Endothelial cell of hepatic sinusoid (primary cell): ENCODE results near the gene MIOX.

Experiments
- in situ Hi-C: cut with HindIII; loops from 2 replicates; pipeline ENCODE4 v1.10.0; 2017; ENCODE audit warnings: low sequenced_read_pairs

Gene MIOX

DNA sequence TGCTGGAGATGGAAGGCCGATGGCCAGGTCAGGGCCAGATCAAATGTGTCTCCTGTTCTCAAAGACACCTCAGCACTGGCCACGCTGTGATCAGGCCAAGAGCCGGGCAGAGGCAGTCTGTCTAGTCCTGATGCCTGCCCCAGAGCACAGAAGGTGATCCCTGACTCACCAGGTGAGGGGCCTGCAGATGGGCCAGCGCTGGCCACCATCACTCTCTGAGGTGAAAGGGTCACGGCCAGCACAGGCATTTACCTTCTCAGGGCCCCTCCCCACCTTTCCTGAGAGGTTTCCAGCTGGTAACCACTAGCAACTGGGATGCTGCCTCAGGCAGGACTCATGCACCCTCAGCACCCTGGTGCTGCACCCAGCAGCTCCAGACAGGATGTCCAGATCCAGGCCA is 14.7 kb upstream of the MIOX start:
- in situ Hi-C loops = no loop called here

DNA sequence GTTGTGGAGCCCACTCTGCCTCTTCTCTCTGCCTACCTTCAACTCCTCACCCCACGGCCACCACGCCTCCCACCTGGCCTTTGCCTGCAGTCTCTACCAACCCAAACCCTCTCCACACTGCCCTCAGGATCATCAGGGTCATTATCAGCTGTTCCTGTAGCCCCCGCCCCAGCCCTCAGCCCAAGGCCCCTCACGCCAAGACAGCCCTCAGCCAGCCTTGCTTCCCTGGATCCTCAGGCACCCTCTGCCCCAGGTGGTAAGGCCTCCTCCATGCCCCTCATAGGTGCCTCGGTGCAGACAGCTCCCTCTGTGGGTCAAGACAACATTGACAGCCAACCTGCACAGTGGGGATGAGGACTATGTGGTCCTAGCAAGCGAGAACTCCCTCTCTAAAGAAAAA is 13.6 kb upstream of the MIOX start:
- in situ Hi-C loops = no loop called here

DNA sequence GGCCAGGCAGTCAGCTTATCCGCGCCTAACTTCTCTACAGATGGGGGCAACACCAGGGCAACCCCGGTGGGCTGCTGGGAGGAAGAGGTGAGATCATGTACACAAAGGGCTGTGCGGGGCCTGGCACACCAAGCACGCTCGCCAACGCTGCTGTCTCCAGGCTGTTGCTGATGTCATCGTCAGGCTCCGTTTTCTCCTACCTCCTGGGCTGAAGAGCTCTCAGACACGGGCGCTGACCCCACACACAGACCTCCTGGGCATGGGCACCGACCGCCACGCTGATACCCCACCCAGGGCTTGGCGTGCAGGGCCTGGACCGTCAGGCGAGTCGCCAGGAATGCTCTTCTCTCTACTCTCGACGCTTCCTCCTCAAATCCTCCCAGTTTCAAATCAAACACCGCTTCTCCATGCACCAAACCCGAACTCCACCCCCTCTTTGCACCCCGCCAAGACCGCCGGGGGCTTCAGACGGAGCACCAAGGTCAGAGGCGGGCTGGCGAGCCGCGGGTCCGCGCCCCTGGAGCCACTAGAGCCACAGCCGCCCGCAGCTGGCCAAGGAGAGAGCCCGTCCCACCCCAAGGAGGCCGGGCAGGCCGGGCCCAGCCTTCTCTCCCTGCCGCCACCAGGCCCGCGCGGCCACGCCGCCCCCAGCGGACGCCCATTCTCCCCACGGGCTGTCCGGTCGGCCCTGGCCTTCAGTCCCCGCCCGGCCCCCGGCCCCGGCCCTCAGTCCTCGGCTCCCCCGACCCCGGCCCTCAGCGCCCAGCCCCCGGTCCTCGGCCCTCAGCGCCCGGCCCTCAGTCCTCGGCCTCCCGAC is 12.6 kb upstream of the MIOX start:
- in situ Hi-C loops = no loop called here

DNA sequence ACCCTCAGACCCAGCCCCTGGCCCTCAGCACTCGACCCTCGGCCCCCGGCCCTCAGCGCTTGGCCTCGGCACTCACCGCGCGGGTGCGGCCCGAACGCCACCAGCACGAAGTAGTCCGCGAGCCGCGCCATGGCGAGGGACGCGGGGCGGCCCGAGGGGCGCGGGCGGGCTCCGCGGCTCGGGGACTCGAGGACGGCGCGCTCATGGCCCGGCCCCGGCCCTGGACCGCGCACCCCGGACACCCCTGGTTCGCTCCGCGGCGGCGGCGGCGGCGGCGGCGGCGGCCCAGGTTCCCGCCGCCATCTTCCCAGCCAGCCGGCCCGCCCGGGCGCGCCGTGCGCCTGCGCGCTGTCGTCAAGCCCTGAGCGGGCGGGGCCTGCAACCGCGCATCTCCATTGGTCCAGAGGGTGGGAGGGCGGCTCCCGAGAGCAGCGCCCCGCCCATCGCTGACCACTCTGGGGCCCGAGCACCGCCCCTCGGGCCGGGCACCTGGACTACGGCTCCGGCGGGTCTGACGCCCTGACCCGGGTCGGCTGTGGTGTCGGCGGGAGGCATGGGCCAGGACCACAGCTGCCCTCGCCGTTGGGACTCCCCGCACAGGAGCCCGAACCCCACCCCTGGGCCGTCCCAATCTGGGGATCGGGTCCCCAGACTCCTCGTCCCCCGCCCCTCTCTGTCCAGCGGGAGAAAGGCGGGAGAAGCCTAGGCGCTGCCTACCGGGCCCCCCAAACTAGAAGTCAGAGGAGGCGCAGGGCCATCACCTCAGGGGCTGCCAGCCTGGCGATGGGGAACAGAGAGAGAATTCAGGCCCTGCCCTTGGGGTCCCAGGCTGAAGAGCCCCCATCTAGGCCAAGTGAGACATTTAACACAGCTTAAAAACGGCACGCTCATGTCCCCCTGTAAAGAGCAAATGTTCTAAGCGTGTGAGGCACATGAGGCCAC is 11.7 kb upstream of the MIOX start, which contains the start of gene SBF1:
Gene SBF1, minus strand, starts transcription at position 326 of the 942 bp plus-strand sequence. Its CDS starts 195 bp downstream, at position 131.
- in situ Hi-C loops = no loop called here

DNA sequence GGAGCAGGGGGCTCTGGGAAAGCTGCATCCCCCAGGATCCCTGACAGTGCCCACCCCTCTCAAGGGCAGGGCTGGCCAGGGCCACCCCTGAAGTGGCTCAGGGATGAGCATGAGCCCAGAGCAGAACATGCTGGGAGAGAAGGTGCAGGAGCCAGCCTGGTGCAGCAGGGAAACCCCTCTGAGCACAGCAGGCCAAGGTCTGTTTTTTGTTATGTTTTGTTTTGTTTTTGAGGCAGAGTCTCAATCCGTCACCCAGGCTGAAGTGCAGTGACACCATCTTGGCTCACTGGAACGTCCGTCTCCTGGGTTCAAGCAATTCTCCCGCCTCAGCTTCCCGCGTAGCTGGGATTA is 11.0 kb upstream of the MIOX start:
- in situ Hi-C loops = no loop called here

DNA sequence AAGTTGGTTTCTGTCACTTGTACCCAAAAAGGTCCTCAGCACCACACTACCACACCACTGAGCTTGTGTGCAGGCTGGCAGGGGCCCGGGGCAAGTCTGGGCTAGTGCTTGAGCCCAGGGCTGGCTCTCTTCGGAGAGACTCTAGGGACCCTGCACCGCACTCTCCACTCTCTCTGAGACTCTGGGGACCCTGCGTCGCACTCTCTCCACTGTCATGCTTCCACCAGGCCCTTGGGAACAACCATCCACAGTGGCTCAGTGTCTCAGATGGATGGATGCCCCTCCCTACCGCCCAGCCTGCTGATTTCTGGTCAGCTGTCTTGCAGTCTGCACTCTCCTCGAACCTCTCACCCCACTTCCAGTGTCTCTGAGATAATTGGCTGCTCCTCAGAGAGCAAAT is 9.8 kb upstream of the MIOX start:
- in situ Hi-C loops = no loop called here

DNA sequence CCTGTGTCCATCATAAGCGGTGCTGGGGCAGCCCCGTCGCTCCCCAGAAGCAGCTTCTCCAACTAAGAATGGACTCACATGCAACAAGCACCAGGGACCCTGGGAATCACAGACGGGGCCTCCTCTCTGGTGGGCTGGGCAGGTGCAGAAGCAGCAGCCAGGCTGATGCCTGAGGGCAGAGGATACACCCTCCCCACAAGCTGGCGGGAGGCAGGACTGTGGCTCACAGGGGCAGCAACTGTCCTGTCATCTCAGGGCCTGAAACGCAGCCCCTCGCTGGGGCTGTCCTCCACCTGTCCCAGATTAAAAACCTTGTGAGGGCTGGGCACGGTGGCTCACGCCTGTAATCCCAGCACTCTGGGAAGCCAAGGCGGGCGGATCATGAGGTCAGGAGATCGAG is 8.7 kb upstream of the MIOX start:
- in situ Hi-C loops = no loop called here

DNA sequence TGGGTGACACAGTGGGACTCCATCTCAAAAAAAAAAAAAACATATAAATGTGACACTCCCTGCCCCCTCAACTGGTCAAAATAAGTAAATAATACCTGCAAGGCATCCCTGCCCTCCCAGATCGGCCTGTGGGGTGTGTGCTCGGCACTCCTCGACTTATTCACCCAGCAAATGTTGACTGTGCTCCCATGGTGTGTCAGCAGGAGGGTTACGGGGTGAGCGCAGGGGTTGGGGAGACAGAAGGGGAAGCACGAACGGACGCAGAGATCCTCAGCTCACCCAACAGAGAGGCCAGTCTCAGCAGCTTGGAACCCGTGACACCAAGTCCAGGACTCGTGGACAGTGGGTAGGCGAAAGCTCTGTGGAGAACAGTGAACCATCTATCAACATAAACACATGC is 6.9 kb upstream of the MIOX start:
- in situ Hi-C loops = no loop called here

DNA sequence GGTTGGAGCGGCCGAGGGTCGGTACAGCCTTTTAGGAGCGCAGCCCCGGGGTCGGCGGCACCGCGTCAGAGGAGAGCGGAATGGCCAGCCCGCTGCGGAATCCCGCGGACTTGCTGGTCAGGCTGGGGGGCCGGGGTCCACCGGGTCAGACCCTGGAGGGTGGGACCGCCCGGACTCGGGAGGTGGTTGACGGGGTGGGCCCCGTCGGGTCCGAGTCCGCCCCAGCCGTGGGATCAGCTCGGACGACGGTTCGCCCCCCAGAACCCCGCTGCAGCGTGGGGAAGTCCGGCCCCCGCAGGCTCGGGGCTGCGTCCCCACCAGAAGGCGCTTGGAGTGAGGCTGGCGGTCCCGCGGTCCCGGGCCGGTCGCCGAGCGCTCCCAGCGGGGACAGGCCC is 5.6 kb upstream of the MIOX start:
- in situ Hi-C loops = no loop called here

DNA sequence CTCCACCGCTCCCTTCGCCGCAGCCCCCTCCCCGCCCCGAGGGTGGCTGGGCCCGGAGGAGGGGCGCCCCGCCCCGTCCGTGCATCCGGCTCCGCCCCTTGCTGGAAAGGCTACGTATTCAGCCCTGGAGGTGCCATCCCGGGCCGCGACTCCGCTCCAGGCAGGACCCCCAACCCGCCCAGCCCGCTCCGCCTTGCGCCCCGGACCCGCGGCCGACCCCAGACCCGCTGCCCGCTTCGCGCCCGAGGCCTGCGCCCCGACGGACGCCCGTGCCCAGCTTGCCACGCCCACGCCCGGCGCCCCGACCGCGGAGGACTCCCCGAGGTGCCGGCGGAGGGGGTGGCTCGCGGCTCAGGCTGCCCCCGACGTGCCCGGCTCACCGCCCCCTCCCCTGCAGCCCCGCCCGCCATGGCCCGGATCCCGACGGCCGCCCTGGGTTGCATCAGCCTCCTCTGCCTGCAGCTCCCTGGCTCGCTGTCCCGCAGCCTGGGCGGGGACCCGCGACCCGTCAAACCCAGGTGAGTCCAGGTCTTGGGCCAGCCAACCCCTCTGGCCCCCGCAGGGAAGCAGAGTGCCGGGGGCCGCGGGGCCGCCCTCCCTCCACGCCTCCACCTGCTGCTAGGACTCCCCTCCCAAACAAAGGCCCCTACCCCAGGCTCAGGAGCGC is 5.1 kb upstream of the MIOX start, which contains the start of gene ADM2:
Gene ADM2, plus strand, starts transcription at position 104 of the 667 bp plus-strand sequence. Its CDS starts 305 bp downstream, at position 409.
- in situ Hi-C loops = no loop called here

DNA sequence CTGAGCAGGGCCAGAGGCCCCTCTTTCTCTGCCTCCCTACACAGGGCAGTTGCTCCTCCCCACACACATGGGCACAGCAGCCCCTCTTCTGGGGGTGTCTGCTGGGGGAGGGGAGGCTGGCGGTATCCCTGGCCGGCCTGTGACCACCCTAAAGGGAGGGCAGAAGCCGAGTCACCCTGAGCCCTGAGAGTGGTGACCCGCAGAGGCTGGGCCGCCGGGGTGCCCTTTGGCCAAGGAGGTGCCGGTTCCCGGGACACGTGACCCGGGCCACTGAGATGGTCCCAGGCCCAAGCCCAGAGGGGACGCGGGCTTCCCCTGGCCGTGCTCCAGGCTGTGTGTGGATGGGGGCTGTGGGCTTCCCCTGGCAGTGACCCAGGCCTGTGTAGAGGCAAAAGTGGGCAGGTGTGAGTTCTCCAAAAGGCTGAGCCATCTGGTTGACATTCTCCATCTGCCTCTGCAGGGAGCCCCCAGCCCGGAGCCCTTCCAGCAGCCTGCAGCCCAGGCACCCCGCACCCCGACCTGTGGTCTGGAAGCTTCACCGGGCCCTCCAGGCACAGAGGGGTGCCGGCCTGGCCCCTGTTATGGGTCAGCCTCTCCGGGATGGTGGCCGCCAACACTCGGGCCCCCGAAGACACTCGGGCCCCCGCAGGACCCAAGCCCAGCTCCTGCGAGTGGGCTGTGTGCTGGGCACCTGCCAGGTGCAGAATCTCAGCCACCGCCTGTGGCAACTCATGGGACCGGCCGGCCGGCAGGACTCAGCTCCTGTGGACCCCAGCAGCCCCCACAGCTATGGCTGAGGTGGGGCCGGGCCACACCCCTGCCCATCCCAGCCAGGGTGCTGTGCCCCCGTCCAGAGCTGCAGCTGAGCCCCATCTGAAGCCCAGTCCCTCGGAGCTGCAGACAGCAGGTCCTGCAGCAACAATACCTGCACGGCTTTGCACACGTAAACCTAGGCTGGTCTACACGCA is 4.3 kb upstream of the MIOX start:
- in situ Hi-C loops = no loop called here

DNA sequence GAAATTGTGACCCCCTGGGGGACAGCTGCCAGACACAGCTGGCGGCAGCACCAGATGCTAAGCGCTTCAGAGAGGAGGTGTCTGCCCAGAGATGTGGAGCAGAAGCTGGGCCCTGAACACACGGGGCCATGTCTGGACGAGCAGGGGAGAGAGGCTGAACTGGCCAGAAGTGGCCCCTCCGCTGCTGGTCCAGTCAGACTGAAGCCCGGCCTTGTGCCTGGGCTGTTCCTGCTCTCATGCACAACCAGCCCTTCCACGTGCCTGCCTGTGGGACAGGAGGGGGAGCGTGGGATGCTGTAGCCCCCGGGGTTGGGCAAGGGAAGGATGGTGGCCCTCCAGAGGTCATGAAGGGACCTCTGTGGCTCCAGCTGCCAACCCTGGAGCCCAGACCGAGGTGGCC is 3.6 kb upstream of the MIOX start:
- in situ Hi-C loops = no loop called here

DNA sequence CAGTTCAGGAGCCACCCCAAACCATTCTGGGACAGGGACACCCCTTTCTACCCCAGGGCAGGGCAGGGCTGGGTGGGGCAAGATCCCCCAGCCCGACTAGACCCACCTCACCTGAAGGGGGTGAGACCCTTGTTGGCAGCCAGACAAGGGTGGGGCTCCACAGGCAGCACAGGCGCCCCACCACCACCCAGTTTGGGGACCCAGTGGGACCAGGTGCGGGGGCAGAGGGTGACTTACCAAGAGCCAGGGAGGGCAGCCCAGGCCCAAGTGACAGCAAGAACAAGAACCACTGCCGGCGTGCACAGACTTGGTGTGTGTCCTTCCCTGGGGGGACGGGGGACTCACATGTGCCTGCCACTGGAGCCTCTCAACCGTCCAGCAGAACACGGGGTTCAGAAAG is 3.1 kb upstream of the MIOX start:
- in situ Hi-C loops = no loop called here

DNA sequence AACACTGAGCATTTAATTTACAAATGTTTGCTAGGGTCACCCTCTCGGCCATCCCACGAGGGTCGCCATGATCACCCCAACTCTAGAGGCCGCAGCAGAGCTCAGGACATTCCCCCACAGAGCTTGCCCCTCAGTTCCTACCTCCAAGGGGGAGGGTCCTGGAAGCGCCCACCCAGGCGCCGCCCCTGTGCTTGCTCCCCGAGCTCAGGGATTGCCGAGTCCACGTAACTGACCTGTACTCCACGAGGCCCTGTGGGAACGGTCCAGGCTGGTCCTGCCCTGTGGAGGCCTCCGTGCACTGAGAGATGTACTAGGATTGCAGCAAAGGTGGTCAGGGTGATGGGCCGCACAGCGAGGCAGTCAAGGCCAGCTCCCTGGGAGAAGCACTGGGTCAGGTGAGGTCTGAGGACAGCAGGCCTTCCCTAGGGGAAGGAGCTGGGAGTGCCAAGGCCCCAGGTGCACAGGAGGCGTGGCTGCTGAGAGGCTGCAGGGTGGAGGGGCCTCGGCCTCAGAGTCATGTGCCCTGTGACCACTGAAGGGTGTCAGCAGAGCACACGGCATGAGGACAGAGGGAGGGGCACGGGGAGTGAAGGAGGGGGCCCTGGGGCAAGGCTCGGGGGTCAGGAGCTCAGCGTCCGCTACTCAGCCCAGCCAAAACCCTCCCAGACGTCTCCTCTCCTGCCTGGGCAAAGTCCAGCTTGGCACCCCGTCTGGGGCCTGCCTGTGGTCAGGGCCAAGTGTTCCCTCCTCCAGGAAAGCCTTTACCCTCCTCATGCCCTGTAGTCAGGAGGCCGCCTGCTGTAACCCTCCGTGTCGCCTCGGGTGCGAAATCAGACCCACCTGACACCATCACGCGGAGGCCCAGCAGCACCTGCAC is 2.4 kb upstream of the MIOX start:
- in situ Hi-C loops = no loop called here

DNA sequence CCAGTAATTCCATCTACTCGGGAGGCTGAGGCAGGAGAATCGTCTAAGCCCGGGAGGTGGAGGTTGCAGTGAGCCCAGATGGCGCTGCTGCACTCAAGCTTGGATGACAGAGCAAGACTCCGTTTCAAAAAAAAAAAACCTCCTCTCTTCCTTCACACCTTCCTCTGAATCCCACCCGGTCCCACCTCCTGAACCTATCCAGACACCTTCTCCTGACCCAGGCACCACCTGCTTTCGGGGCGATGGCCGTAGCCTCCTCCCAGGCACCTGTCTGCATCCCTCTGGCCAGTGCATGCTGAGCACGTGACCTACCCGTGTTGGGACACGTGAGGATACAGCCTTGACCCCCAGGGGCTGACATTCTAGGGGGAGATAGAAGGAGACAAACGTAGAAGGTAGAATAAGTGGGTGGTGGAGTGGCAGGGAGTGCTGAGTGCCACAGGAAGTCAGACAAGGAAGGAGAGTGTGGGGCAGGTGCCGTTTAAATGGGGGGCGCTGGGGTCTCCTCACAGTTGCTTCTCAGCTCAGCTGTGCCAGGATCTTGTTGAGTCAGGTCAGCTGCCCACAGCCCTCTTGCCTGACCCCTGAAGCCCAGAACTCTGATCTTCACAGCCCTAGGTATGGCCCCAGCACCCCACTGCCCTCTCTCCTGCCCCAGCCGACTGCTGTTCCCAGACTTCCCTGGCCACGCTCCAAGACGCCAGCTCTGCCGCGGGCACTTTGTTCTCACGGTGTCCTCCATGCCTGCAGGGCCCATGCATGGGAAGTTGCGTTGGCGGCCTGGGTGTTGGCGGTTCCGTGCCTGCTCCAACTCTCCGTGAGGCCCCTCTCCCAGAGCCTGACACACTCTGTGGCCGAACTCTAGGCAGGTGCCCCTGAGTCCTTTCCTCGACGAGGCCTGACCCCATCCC is 1.2 kb upstream of the MIOX start:
- in situ Hi-C loops = loop anchor here (5.0 kb wide), 2 partner anchors 33 to 133 kb away; no protein-coding TSS in a partner anchor

DNA sequence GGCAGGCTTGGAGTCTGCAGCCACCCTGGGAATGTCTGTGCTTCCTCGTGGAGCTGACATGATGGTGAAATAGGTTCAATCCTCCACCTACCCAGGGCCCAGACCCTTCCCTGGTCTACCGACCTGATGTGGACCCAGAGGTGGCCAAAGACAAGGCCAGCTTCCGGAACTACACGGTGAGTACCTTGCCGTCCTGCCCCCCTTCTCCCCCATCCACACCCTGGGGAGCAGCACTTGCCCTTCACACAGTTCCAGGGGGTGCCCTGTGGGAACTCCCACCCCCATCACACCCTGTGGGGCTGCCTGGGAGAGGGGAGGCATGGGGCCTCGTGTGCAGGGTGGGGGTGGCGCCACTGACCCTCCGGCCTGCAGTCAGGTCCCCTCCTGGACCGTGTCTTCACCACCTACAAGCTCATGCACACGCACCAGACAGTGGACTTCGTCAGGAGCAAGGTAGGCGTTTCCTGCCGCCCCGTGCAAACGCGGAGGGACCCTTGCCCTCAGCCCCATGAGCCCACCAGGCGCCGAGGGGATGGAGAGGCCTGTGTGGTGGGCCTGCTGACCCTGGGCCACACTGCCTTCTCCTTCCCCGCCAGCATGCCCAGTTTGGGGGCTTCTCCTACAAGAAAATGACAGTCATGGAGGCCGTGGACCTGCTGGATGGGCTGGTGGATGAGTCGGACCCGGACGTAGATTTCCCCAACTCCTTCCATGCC is 789 bp downstream of the MIOX start:
- in situ Hi-C loops = loop anchor here (5.0 kb wide), 2 partner anchors 35 to 135 kb away; no protein-coding TSS in a partner anchor

DNA sequence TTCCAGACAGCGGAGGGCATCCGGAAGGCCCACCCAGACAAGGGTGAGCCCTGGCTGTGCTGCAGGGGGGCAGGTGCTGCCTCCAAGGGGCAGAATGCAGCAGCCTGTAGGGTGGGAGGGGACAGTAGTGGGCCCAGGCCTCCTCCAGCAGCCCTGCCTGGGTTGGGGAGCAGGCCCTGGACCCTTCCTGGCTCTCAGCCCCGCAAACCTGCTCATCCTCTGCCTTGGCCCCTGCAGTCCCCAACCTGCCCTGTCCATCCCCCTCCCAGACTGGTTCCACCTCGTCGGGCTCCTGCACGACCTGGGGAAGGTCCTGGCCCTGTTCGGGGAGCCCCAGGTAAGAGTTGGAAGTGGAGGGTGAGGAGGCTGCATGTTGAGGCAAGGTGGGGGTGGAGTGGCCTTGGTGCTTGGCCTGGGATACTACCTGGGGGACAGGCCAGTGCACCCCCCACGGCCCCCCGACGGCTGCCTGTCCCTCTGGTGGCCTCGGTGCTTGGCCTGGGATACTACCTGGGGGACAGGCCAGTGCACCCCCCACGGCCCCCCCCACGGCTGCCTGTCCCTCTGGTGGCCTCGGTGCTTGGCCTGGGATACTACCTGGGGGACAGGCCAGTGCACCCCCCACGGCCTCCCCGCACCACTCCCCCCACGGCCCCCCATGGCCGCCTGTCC is 1.5 kb downstream of the MIOX start:
- in situ Hi-C loops = loop anchor here (5.0 kb wide), 2 partner anchors 36 to 136 kb away; no protein-coding TSS in a partner anchor
